K562 (cell line): ENCODE data around the gene COL1A2. TPM values are rescaled to one million over a fixed set of nuclear protein-coding genes. Genes with fewer than 3 reads are reported as not detected.

Experiments used
- CTCF ChIP-seq, 3 experiments: IDR thresholded peaks in 2 of 3; conservative IDR thresholded peaks in 1 of 3; 2 replicates each; pipeline ENCODE4 v1.5.1; 2011 to 2012; ENCODE audit warnings: low read length in 3 of 3, mild to moderate bottlenecking in 3 of 3, control low read depth in 2 of 3, improper control_type of control experiment in 1 of 3, inconsistent platforms in 1 of 3, low read depth in 1 of 3, mixed read lengths in 1 of 3, moderate library complexity in 1 of 3; ENCODE audit not compliant: insufficient read depth in 2 of 3
- GABPA ChIP-seq: fragments of 200-800 bp; sonication (Bioruptor generic); conservative IDR thresholded peaks from 2 replicates; pipeline ENCODE4 v1.6.1; 2016; ENCODE audit warnings: low read depth, missing genetic modification characterization, missing compliant biosample characterization
- MAX ChIP-seq: sonication (generic); formaldehyde crosslinking; IDR thresholded peaks from 2 replicates; pipeline ENCODE4 v1.9.0; 2022; ENCODE audit warnings: mild to moderate bottlenecking, missing genetic modification reagents
- ZFX ChIP-seq: sonication (generic); formaldehyde crosslinking; IDR thresholded peaks from 2 replicates; pipeline ENCODE4 v1.8.0; 2022; ENCODE audit warnings: mild to moderate bottlenecking, missing genetic modification reagents, moderate library complexity
- ZHX1 ChIP-seq: fragments of 150-350 bp; conservative IDR thresholded peaks from 2 replicates; pipeline ENCODE4 v1.6.1; 2014; ENCODE audit warnings: low read length
- polyA plus RNA-seq, 8 experiments: library from polyadenylated mRNA; depleted of rRNA in 4 of 8; stranded (reverse) in 5 of 8; unstranded in 3 of 8; fragments of >200 nt; fragmentation: Nextera tagmentation in 2 of 8; fragmentation: Illumina TruSeq in 1 of 8; extraction: Ambion mirVana in 2 of 8; extraction: Trizol in 1 of 8; gene quantifications; 2 replicates each; pipeline versions ENCODE4 v1.2.1 to v1.2.3, GENCODE V29; 2011 to 2014; ENCODE audit warnings: inconsistent platforms in 1 of 8, missing spikeins in 1 of 8
- total RNA-seq, 7 experiments: library from RNA; depleted of rRNA in 6 of 7; stranded (reverse); fragments of >200 nt in 6 of 7; fragmentation: Illumina TruSeq in 2 of 7; extraction: Trizol in 2 of 7; gene quantifications; 2 replicates each; pipeline versions ENCODE4 v1.2.1 to v1.2.3, GENCODE V29; 2011 to 2021; ENCODE audit warnings: low replicate concordance in 1 of 7

Gene COL1A2
- total and polyA plus RNA-seq, 9 of the 15 experiments (the other 6 are each of a cell fraction or from before 2014, with no cell fraction given), result 0.94 to 11.6 (median 1.7) TPM

GRCh38 chr7:94449151-94449725, 54.5 kb downstream of the COL1A2 start (continued):
- TF ChIP-seq GABPA, result no peak
- peak; percentile 32 to 68 (median 38); a peak in 3 of 6 replicates for TF ChIP-seq CTCF (IDR thresholded peaks at IDR 0.05 in 2 of 3, conservative IDR thresholded peaks at IDR 0.05 in 1 of 3; ENCODE audit: insufficient read depth in 2 of 3, low read depth in 1 of 3, low read length in 3 of 3)
- no peak for TF ChIP-seq MAX (CRISPR knock-in tag)
- TF ChIP-seq ZFX, result no peak
- no peak for TF ChIP-seq ZHX1
